GM12891 (cell line): Measurements from ENCODE around the gene PSMD8.

ENCODE experiments used
- PAX5 ChIP-seq: IDR thresholded peaks from 2 replicates; pipeline ENCODE4 v1.6.1; 2011; ENCODE audit warnings: low read length, moderate library complexity, mild to moderate bottlenecking; ENCODE audit not compliant: insufficient read depth, severe bottlenecking
- POLR2A ChIP-seq: IDR thresholded peaks from 2 replicates; pipeline ENCODE4 v1.6.1; 2011; ENCODE audit warnings: low read depth, low read length, control low read depth
- POLR2AphosphoS5 ChIP-seq: IDR thresholded peaks from 2 replicates; pipeline ENCODE4 v1.6.1; 2011; ENCODE audit warnings: low read depth, low read length, control low read depth
- POU2F2 ChIP-seq: IDR thresholded peaks from 2 replicates; pipeline ENCODE4 v1.6.1; 2011; ENCODE audit warnings: low read depth, mild to moderate bottlenecking, control low read depth, low read length, moderate library complexity
- TAF1 ChIP-seq: IDR thresholded peaks from 2 replicates; pipeline ENCODE4 v1.6.1; 2011; ENCODE audit warnings: low read depth, low read length, control low read depth

DNA sequence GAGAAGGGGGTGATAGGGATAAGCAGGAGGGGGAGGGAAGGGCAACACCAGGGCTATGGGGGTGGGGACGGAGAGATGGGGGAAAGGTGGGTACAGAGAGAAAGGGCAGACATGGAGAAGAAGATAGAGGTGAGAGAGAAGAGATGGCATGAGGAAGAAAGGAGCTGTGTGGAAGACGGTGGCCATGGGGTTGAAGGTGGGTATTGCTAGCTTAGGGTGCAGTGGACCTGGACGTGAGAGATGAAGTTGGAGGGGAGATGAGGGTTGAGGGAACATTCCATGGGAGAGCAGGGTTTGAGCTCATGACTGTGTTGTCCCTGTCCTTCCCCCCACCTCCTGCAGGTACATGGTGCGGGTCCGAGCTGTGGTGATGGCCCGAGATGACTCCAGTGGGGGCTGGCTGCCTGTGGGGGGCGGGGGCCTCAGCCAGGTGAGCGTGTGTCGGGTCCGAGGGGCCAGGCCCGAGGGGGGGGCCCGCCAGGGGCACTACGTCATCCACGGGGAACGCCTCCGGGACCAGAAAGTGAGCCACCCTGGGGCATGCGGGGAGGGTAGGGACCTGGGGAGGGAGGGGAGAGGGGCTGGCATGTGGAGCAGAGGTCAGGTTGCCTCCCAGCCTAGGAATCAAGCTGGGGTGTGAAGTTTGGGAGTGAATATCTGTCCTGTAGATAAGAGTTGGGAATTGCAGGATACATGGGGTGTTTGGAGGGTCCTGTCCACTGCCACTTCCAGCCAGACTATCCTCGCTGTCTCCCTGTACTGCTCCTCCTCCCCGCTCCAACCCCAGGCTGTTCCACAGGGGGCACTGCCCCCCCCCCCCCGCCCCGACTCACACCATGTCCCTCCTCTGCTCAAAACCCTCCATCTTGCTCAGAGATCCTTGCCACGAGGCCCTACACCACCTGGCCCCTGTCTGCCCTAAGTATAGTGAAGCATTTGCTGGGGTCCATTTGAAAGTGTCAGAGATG lies 15.9 kb downstream of the PSMD8 start:
- TF ChIP-seq POLR2A (no peak), TAF1 (no peak), POLR2AphosphoS5 (no peak), PAX5 (no peak), POU2F2 (no peak)
